LNCaP clone FGC (cell line): Measurements from ENCODE around the gene TES.
A peak's percentile ranks its signal among the peaks of the same experiment; 100 is the strongest.
"Not testable (repeated sequence)": the region's sequence is repeated elsewhere in the genome, so short reads cannot be mapped to it uniquely, and the experiment has no call there.

ENCODE experiments used
- DNase-seq: peaks from one replicate; pipeline ENCODE4 v3.0.0-alpha.2; 2011; ENCODE audit warnings: low read depth
- H3K4me3 ChIP-seq: 2 replicates; pipeline ENCODE4 v1.5.1; 2011; ENCODE audit warnings: mild to moderate bottlenecking, low read depth, low read length, control low read depth
- TF ChIP-seq, protein P1 (sequence below): IDR thresholded peaks from 2 replicates; pipeline ENCODE4 v1.5.1; 2012; ENCODE audit warnings: mild to moderate bottlenecking; ENCODE audit not compliant: control insufficient read depth, insufficient read depth; ENCODE audit errors: extremely low read depth

Gene TES

DNA sequence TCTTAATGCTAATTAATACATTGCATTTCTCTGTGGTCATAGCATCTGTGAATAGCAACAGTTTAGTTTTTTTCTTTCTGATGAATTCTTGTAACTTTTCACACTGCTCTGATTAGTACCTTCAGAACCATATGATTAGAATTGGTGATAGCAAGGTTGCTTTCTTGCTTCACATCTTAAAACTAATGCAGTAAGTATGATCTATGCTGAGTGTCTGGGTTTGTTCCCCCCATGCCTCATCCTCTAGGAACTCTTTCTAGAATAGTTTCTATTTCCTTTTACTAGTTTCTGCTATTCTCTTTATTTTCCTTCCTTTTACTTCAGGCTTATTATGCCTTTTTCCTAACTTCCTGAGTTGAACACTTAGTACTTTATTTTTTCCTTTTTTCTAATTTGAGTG lies 32.4 kb downstream of the TES start:
- no peak overlapping the region for H3K4me3 ChIP-seq
- TF ChIP-seq, protein P1, sequence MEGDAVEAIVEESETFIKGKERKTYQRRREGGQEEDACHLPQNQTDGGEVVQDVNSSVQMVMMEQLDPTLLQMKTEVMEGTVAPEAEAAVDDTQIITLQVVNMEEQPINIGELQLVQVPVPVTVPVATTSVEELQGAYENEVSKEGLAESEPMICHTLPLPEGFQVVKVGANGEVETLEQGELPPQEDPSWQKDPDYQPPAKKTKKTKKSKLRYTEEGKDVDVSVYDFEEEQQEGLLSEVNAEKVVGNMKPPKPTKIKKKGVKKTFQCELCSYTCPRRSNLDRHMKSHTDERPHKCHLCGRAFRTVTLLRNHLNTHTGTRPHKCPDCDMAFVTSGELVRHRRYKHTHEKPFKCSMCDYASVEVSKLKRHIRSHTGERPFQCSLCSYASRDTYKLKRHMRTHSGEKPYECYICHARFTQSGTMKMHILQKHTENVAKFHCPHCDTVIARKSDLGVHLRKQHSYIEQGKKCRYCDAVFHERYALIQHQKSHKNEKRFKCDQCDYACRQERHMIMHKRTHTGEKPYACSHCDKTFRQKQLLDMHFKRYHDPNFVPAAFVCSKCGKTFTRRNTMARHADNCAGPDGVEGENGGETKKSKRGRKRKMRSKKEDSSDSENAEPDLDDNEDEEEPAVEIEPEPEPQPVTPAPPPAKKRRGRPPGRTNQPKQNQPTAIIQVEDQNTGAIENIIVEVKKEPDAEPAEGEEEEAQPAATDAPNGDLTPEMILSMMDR = no peak
- no peak for DNase-seq

DNA sequence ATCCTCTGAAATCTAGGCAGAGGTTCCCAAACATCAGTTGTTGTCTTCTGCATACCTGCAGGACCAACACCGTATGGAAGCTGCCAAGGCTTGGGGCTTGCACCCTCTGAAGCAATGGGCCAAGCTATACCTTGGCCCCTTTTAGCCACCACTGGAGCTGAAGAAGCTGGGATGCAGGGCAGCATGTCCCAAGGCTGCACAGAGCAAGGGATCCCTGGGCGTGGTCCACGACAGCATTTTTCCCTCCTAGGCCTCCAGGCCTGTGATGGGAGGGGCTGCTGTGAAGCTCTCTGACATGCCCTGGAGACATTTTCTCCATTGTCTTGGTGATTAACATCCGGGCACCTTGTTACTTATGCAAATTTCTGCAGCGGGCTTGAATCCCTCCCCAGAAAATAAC lies 34.5 kb downstream of the TES start:
- H3K4me3 ChIP-seq, DNase-seq: not testable (repeated sequence)

DNA sequence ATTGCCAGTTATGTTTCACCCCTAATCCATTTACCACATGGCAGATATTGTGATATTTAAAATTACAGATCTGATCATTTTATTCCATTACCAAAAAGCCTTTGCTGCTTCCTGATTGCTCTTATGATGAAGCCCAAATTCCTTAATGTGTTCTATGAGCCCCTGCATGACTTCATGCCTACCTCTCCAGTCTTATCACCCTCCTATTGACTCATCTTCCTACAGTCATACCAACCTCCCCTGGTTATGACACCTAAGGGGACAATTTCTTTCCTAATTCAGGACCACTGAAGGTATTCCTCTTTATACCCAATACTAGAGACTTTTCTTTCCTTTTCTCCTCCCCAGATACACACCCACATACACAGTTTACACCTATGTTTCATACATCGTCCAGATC lies 36.0 kb downstream of the TES start:
- TF ChIP-seq, protein P1 = no peak
- no peak for DNase-seq
- no peak overlapping the region for H3K4me3 ChIP-seq

DNA sequence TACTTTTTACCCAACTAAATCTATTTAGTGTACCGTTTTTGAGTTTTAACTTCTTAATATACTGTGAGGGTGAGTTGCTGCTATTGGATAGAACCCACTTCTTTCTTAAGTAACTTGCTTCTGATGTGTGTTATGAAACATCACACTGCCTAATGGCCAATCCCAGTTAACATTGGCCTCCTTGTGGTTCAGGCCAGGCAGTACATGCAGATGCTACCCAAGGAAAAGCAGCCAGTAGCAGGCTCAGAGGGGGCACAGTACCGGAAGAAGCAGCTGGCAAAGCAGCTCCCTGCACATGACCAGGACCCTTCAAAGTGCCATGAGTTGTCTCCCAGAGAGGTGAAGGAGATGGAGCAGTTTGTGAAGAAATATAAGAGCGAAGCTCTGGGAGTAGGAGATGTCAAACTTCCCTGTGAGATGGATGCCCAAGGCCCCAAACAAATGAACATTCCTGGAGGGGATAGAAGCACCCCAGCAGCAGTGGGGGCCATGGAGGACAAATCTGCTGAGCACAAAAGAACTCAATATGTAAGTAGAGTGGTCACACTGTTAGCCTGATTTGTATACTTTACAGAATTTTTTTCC lies 39.7 kb downstream of the TES start:
- no peak for DNase-seq
- no peak overlapping the region for H3K4me3 ChIP-seq
- TF ChIP-seq, protein P1 = peak; percentile 42

DNA sequence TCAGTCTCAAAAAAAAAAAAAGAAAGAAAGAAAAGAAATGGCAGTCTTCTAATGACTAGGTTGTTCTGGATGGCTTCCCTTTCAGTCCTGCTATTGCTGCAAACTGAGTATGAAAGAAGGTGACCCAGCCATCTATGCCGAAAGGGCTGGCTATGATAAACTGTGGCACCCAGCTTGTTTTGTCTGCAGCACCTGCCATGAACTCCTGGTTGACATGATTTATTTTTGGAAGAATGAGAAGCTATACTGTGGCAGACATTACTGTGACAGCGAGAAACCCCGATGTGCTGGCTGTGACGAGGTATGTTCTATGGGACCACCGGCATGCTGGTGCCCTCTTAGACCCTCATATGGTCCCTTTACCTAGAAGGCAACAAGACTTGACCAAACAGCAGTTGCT lies 41.3 kb downstream of the TES start:
- TF ChIP-seq, protein P1 = no peak
- no peak overlapping the region for H3K4me3 ChIP-seq
- DNase-seq = no peak

DNA sequence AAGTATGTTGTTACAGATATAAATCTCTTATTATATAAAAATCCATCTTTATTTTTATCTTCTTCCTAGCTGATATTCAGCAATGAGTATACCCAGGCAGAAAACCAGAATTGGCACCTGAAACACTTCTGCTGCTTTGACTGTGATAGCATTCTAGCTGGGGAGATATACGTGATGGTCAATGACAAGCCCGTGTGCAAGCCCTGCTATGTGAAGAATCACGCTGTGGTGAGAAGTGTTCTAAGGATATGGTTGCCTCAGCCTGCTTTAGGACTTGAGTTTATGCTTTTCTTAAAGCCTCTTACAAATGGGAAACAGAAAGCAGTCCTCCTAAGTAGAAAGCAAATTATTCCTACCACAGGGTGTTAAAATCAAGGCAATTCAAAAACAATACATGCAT lies 41.9 kb downstream of the TES start:
- TF ChIP-seq, protein P1 = no peak
- DNase-seq = no peak
- no peak overlapping the region for H3K4me3 ChIP-seq

DNA sequence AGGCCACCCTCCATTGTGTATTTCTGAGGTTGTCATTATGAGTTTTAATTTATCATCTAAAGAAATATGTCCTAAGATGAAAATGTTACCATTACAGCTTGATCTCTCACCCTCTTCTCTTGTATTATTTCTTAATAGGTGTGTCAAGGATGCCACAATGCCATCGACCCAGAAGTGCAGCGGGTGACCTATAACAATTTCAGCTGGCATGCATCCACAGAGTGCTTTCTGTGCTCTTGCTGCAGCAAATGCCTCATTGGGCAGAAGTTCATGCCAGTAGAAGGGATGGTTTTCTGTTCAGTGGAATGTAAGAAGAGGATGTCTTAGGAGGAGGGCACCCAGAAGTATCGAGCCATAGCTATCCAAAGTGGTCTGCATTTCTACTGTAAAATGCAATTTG lies 46.8 kb downstream of the TES start:
- H3K4me3 ChIP-seq = no peak overlapping the region
- no peak for DNase-seq
- TF ChIP-seq, protein P1 = no peak
